Ovary (tissue), 3 donors: ENCODE results near the gene SNX30.

ENCODE experiments used
- EP300 ChIP-seq: sonication (generic); formaldehyde crosslinking; IDR thresholded peaks from one replicate; pipeline ENCODE4 v1.6.1; 2017; ENCODE audit warnings: antibody characterized with exemption
- POLR2A ChIP-seq: fragments of 450-650 bp; IDR thresholded peaks from one replicate; pipeline ENCODE4 v1.6.1; 2017; ENCODE audit warnings: antibody characterized with exemption, mild to moderate bottlenecking, moderate library complexity
- TF ChIP-seq, protein P1 (sequence below), 3 donors: fragments of 450-650 bp in 2 of 3; fragments of 200-600 bp in 1 of 3; IDR thresholded peaks; one replicate each; pipeline versions ENCODE4 v1.5.1 to v1.8.0; 2016 to 2022; ENCODE audit warnings: antibody characterized with exemption in 3 of 3, mild to moderate bottlenecking in 1 of 3
- donor health status: DM: no; HTN: no; CAD: no.

- TF ChIP-seq POLR2A (no peak), EP300 (no peak)
- TF ChIP-seq, protein P1, sequence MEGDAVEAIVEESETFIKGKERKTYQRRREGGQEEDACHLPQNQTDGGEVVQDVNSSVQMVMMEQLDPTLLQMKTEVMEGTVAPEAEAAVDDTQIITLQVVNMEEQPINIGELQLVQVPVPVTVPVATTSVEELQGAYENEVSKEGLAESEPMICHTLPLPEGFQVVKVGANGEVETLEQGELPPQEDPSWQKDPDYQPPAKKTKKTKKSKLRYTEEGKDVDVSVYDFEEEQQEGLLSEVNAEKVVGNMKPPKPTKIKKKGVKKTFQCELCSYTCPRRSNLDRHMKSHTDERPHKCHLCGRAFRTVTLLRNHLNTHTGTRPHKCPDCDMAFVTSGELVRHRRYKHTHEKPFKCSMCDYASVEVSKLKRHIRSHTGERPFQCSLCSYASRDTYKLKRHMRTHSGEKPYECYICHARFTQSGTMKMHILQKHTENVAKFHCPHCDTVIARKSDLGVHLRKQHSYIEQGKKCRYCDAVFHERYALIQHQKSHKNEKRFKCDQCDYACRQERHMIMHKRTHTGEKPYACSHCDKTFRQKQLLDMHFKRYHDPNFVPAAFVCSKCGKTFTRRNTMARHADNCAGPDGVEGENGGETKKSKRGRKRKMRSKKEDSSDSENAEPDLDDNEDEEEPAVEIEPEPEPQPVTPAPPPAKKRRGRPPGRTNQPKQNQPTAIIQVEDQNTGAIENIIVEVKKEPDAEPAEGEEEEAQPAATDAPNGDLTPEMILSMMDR (IDR thresholded peaks at IDR 0.05) = no peak
Observed at GRCh38 chr9:112858625-112859147, 108.1 kb downstream of the SNX30 start.
